GM12873 (cell line): ENCODE measurements around the gene PDE4A.

Experiments
- CTCF ChIP-seq: IDR thresholded peaks from 2 replicates; pipeline ENCODE4 v1.5.1; 2012; ENCODE audit warnings: low read depth, mild to moderate bottlenecking, moderate library complexity, low read length, control low read depth; ENCODE audit not compliant: insufficient read depth; ENCODE audit errors: missing control alignments

PDE4A gene

GRCh38 chr19:10499550-10500246, 79.4 kb downstream of the PDE4A start:
- no peak for TF ChIP-seq CTCF

- no peak for TF ChIP-seq CTCF
These were observed 79.9 kb downstream of the PDE4A start for GRCh38 chr19:10500247-10500592.

GRCh38 chr19:10501971-10502523, 81.7 kb downstream of the PDE4A start:
- TF ChIP-seq CTCF, result no peak

GRCh38 chr19:10502524-10503001, 82.2 kb downstream of the PDE4A start:
- no peak for TF ChIP-seq CTCF

GRCh38 chr19:10503002-10503789, 82.9 kb downstream of the PDE4A start, which contains the start of gene KEAP1:
Gene KEAP1, minus strand, starts transcription at chr19:10503356. Its CDS starts 3,323 bp downstream, at chr19:10500033.
- no peak for TF ChIP-seq CTCF

GRCh38 chr19:10505583-10506229, 85.4 kb downstream of the PDE4A start:
- TF ChIP-seq CTCF, result peak; percentile 88

- no peak for TF ChIP-seq CTCF
These were observed 87.7 kb downstream of the PDE4A start for GRCh38 chr19:10508036-10508435.
